Embryonic facial prominence (tissue), 1 donor: ENCODE measurements around the gene EXO1.
"Not testable (repeated sequence)": the region's sequence is repeated elsewhere in the genome, so short reads cannot be mapped to it uniquely, and the experiment has no call there.

ENCODE experiments used
- DNase-seq: peaks from one replicate; pipeline ENCODE4 v3.0.0-alpha.2; 2016; ENCODE audit errors: extremely low spot score

EXO1 gene

GRCh38 chr1:241836941-241837340 is 11.1 kb upstream of the EXO1 start:
- no peak for DNase-seq

- no peak for DNase-seq
These were observed 10.6 kb upstream of the EXO1 start for GRCh38 chr1:241837416-241837815.

- no peak for DNase-seq
These were observed 10.1 kb upstream of the EXO1 start for GRCh38 chr1:241837901-241838300.

GRCh38 chr1:241838897-241839296 is 9.1 kb upstream of the EXO1 start:
- DNase-seq, result no peak

- no peak for DNase-seq
These were observed 8.5 kb upstream of the EXO1 start for GRCh38 chr1:241839369-241839979.

- no peak for DNase-seq
These were observed 7.8 kb upstream of the EXO1 start for GRCh38 chr1:241840164-241840563.

- no peak for DNase-seq
These were observed 6.3 kb upstream of the EXO1 start for GRCh38 chr1:241841691-241842090.

- DNase-seq, result no peak
These were observed 5.4 kb upstream of the EXO1 start for GRCh38 chr1:241842565-241842964.

GRCh38 chr1:241844593-241844992 is 3.4 kb upstream of the EXO1 start:
- no peak for DNase-seq

- DNase-seq, result no peak
These were observed 1.6 kb upstream of the EXO1 start for GRCh38 chr1:241846375-241846774.

- DNase-seq, result no peak
These were observed 1.0 kb upstream of the EXO1 start for GRCh38 chr1:241846862-241847539.

GRCh38 chr1:241847540-241847795 is 536 bp upstream of the EXO1 start:
- DNase-seq, result no peak

GRCh38 chr1:241848686-241849344 is 811 bp downstream of the EXO1 start:
- no peak for DNase-seq

- DNase-seq, result no peak
These were observed 1.3 kb downstream of the EXO1 start for GRCh38 chr1:241849345-241849695.

GRCh38 chr1:241855545-241856140 is 7.6 kb downstream of the EXO1 start:
- not testable (repeated sequence) for DNase-seq

- DNase-seq, result no peak
These were observed 9.1 kb downstream of the EXO1 start for GRCh38 chr1:241857131-241857530.

- no peak for DNase-seq
These were observed 12.9 kb downstream of the EXO1 start for GRCh38 chr1:241860922-241861321.

GRCh38 chr1:241869022-241869421 is 21.0 kb downstream of the EXO1 start:
- DNase-seq, result no peak

GRCh38 chr1:241870336-241870735 is 22.3 kb downstream of the EXO1 start:
- no peak for DNase-seq

GRCh38 chr1:241870746-241871430 is 22.9 kb downstream of the EXO1 start:
- no peak for DNase-seq

GRCh38 chr1:241881440-241881839 is 33.4 kb downstream of the EXO1 start:
- DNase-seq, result no peak

- DNase-seq, result no peak
These were observed 35.2 kb downstream of the EXO1 start for GRCh38 chr1:241883159-241883558.

- no peak for DNase-seq
These were observed 40.2 kb downstream of the EXO1 start for GRCh38 chr1:241888232-241888631.
